ENCODE results near the gene HSP90AB1.

DNA sequence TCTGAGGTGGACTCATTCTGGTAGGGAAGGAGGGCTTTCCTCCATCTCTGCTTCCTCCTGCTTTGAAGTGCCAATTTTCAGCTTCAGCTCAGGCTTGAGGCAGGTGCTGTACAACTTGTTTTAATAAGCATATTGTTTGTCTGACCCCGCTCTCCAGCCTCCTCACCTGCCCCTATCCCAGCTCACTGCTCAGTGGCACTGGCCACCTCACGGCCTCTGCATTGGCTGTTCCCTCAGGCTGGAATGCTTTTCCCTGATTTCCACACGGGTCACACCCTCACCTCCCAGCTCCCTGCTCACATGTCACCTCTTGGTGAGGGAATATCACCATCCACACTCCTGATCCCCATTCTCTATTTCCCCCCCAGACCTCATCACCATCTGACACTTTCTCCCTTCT lies 52.0 kb downstream of the HSP90AB1 start:
- TF ChIP-seq, protein P1, sequence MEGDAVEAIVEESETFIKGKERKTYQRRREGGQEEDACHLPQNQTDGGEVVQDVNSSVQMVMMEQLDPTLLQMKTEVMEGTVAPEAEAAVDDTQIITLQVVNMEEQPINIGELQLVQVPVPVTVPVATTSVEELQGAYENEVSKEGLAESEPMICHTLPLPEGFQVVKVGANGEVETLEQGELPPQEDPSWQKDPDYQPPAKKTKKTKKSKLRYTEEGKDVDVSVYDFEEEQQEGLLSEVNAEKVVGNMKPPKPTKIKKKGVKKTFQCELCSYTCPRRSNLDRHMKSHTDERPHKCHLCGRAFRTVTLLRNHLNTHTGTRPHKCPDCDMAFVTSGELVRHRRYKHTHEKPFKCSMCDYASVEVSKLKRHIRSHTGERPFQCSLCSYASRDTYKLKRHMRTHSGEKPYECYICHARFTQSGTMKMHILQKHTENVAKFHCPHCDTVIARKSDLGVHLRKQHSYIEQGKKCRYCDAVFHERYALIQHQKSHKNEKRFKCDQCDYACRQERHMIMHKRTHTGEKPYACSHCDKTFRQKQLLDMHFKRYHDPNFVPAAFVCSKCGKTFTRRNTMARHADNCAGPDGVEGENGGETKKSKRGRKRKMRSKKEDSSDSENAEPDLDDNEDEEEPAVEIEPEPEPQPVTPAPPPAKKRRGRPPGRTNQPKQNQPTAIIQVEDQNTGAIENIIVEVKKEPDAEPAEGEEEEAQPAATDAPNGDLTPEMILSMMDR (IDR thresholded peaks at IDR 0.05): no peak
- TF ChIP-seq POLR2AphosphoS5 (IDR thresholded peaks at IDR 0.05) (no peak), EP300 (IDR thresholded peaks at IDR 0.05) (no peak), POLR2A (IDR thresholded peaks at IDR 0.05) (no peak)

All from stomach (tissue), 4 donors.